SH-SY5Y (cell line): ENCODE data around the gene ATP10A.

Experiments
- GATA2 ChIP-seq: IDR thresholded peaks from 2 replicates; pipeline ENCODE4 v1.6.1; 2011; ENCODE audit warnings: mild to moderate bottlenecking, low read depth, low read length
- GATA3 ChIP-seq: IDR thresholded peaks from 2 replicates; pipeline ENCODE4 v1.6.1; 2011; ENCODE audit warnings: low read depth, mild to moderate bottlenecking, low read length, moderate library complexity

The ATP10A gene

DNA sequence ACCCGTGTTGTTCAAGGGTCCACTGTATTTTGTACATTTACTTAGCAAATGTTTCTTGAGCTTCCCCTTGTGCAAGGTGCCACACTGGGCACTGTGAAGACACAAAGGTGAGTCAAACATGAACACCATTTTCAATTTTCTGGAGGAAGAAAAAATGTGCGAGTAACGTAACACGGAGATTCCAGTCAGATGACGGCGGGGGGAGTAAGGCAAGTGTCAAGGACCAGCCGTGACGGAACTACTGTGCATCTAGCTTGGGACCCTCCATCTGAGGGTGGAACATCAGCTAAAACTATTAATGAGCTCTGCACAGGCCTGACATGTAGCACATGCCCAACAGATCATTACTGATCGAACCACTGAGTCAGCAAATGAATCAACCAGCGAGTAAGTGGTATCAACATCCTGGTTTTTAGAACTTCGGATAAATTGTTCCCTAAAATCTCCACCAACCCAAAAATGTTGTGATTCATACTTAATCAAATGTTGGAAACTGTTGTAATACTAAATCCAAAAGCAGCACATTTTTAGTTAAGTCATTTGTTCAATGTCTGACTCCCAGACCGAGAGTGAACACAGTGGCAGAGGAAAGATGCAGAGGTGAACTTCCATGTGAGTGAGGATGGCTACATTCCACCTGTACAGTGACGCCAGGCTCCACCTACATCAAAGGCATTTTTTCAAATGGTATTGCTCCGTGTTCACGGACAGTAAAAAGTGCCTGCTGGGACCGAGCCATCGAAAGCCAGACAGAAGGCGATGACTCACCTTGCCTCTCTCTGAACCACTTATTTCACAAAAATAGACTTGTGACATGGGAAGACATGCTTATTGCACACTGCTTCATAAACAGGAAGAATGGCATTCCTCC lies 172.2 kb downstream of the ATP10A start:
- TF ChIP-seq GATA2 (no peak), GATA3 (no peak)

DNA sequence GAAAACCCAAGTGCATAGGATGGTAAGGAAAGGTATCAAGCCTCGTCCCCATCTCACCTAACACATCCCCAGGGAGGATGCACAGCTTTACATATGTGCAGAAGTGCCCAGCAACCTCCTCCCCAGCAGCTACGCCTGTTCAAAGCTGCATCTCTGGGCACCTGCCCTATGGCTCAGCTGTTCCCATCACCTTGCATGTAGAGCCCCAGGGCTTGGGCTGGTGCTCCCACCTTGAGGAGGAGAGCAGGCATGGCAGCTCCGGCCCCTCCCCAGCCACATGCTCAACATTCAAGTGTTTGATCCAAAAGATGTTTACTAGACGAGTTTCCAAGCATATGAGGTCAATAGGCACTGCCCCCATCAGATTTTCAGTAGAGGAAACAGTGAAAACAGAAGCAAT lies 173.5 kb downstream of the ATP10A start:
- no peak for TF ChIP-seq GATA2
- TF ChIP-seq GATA3 = no peak

DNA sequence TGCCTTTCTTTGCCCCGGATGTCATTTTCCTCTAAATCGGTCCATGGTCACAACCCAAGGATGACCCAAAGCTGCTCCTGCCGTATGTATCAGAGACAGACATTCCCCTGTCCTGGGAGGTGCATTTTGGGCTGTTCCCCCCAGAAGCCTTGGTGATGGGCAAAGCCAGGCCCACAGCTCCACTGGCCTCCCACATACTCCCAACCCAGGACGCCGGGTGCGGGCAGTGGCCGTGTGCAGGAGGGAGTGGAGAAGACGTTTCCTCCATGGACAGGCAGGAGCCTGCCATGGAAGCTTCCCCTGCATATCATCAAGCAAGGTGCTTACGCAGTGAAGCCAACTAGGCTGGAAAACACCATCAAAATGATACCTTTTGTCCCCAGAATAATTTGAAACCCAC lies 175.0 kb downstream of the ATP10A start:
- no peak for TF ChIP-seq GATA3

DNA sequence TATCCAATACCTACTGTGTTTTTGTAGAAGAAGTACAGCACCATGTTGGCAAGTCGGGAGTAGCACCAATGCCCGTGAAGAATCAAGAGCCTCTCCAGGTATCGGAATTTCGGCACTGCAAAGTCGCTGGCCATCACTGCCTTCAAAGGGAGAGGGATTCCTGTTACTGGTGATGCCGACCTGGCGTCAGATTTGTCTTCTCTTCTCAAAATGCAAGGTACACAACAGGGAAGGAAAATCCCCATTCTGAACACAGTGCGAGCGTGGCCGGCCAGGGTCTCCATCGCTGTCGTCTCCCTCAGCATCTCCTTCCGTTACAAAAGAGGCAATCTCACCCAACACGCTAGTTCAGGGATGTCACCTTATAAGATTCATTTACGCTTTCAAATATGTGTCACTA lies 175.4 kb downstream of the ATP10A start:
- TF ChIP-seq GATA3 (no peak), GATA2 (no peak)

DNA sequence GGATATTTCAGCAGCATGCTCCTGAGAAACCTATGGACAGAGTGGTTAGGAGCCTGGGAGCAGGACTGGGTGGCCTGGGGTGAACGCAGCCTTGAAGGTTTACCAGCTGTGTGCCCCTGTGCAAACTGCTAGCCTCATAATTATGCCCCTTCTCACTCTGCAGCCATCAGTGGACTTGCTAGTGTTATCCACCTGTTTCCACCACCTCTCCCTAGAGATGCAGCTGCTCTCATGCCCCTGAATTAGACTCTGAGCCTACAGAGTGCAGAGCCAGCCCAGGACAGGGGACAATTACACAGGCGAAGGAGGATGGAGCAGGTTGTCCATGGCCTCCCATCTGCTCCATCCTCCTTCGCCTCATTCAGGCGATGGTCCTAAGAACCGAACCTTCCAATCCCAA lies 175.9 kb downstream of the ATP10A start:
- TF ChIP-seq GATA2 = no peak
- no peak for TF ChIP-seq GATA3

DNA sequence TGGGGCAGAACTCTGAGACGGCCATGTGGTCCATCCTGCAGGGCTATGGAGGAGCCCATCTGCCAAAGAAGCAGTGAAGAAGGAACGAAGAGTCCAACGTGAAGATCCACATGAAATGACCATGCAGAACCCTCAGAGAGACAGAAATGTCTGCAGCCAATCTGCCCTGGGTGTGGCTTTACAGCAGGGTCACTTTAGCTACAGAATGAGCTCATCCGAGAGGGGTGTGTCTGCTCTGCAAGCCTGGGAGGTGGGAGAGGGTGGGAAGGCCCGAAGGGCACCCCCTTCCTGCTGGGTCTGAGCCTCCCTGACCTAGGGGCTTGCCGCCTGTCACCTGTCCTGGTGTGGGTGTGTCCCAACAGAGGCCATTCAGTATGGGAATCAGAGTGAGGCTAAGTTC lies 176.3 kb downstream of the ATP10A start:
- TF ChIP-seq GATA2 = no peak
- no peak for TF ChIP-seq GATA3

DNA sequence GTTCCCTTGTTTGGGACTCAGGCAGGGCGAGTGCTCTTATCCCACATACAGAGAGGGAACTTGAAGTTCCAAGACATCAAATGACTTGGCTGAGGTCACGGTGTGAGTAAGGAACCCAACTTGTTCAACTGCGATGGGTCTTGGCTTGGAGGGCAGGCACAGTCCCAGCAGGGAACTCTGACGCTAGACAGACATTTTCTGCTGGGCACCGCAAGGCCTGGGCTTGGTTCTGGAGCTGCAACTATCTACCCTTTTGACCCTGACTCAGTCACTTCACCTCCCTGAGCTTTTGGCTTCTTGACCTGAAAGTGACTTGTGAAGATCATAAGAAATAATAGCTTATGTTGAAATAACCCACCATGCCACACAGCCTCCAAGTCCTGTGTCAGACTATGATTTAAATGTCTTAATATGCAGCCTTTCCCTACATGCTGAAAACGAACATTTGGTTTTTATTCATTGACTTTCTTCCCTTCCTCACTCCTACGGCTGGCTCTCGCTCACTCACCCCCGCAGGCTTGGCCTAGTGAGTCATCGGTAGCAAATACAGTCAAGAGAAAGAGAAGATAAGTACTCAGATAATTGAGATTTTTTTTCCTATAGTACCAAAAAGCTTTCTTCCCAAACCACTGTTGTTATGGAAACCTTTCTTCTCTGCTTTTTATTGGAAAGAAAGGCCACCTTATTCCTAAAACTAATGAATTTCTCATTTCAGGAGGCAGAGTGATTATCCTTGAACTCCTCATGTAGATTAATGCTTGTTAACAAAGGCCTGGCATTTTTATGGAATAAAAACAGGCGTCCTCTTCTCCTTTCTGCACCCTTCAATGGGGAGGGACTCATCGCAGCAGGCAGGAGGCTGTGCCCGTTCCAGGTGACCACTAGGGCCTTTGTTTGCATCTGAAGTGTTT lies 178.4 kb downstream of the ATP10A start:
- TF ChIP-seq GATA2 (no peak), GATA3 (no peak)

DNA sequence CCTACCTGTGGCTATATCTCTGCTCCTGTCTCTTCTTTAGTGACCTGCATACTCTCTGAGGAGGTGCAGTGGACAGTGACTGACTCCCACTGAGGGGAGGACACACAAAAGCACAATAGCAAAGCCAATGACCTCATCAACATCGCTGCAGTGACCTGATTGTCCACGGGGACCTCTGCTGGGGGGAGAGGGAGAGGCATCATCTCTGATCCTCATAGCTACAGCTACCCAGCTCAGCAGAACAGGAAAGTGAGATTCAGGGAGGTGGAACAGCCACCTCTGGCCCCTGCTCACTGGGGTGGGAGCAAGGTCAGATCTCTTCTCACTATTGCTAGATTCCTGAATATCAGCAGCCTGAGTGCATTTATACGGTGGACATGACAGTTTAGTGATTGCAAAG lies 179.2 kb downstream of the ATP10A start:
- TF ChIP-seq GATA3 (no peak), GATA2 (no peak)

DNA sequence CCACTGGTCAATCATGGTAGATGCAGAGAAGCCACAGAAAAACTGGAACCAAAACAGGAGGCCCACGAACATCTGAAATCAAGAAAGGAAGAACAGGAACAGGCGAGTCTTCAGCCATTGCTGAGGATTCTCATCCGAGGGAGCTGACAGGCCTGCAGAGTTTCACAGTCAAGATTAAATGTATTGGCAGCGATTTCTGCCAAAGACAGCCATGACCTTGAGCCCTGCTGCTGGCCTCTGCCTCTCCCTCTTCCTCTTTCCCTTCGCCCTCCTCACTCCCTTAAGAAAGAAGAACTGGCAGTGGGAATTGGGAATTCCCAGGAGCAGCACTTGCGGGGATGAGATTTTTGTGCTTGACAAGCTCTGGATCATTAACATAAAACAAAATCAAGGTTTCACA lies 179.7 kb downstream of the ATP10A start:
- TF ChIP-seq GATA3 (no peak), GATA2 (no peak)

DNA sequence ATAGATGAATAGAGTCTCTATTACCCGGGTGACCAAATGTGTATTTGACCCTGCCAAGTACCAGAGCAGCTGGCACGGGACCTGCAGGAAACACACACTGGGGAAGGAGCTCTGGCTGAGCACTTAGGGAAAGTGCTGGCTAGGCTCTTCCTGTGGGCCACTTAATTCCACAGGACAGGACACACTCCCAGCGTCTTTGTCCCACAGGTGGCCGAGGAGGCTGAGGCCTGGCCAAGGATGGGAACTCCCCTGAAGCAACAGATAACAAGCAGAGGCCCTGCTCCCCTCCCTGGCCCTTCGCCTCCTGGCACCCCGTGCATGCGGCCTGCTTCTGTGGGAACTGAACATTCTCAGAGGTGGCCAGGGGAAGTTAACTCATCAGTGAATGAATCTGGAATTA lies 180.8 kb downstream of the ATP10A start:
- no peak for TF ChIP-seq GATA2
- TF ChIP-seq GATA3 = no peak

DNA sequence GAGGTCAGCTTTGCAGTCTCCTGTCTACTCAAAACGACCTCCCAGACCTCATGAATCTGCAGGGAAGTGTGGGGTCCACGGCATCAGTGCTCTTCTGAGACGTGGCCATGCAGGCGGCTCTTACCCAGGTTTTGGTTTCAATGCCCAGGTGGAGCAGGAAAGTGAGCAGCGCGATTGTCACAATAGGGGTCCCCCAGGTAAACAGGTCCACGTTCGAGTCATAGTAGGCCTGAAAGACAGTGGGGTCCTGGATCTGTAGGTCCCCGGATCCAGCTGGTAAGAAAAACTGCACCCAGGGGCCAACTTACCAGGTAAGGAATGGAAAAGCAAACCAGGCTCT lies 182.5 kb downstream of the ATP10A start:
- no peak for TF ChIP-seq GATA3
- TF ChIP-seq GATA2 = no peak

DNA sequence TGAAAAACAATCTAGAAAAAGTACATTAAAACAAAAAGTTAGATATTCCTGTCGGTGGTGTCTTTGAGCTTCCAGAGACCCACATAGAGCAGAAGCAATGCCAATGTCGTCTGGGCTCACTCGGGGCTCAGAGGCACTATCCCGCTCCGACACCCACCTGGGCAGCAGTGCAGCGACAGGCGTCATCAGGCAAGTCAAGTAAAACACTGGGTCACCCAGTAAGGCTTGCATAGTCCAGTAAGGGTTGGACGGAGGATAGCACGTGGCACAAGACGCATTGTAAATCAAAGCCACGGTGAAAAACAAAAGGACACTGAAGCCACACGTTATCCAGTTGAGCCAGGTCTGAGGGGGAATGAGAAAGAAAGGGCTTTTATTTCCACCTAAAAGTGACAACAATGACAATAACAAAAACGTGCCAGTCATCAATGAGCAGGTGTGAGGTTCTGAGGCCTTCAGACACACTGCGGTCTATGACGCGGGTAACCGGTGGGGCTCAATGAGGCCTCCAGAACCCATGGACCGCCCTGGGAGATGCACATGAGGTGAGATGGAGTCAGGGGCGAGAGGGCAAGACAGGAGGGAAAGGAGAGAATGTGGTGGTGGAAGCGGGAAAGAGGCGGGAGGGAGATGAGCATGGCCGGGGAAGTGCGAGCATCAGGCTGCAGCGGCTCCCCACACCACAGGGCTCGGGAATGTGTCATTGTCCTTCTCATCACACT lies 183.0 kb downstream of the ATP10A start:
- no peak for TF ChIP-seq GATA2
- TF ChIP-seq GATA3 = no peak

DNA sequence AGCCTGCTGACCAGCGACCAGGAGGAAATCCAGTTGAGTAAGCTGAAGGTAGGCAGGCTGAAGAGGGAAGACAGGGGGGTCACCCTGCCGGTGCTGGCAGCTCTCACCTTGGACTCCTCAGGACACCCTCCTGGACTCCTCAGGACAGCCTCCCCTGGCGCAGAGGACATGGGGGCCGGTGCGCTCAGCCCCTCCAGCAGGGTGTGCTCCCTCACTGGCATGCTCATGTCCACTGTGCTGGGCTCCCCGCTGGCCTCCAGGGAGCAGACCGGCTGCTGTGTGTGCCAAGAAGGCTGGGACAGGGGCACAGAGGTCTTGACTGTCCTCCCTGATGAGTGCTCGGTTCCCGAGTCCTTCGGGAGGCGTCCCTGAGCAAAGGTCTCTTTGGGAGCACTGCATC lies 183.6 kb downstream of the ATP10A start:
- no peak for TF ChIP-seq GATA3
- TF ChIP-seq GATA2 = no peak

DNA sequence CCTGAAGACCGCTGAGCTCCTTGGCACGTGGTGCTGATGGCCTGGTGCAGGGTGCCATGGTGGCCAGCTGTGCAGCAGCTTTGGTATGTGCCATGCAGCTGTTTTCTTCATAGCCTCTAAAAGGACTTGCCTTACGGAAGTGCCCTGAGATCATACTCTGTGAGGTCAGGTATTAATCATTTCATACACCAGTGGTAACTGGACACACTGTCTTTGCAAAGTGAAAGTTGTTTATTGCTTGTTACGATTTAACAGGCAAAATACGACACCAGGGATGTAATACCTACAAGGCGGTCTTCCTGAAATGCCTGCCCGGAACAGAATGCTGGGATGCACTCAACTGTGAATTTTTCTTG lies 184.6 kb downstream of the ATP10A start:
- TF ChIP-seq GATA3 (no peak), GATA2 (no peak)
